ENCODE measurements around the gene TIA1.
"Not testable (repeated sequence)": the region's sequence is repeated elsewhere in the genome, so short reads cannot be mapped to it uniquely, and the experiment has no call there.

The TIA1 gene

GRCh38 chr2:70214953-70215549 lies 33.4 kb downstream of the TIA1 start:
- peak; percentile 59 for DNase-seq (ENCODE audit: low read depth)

GRCh38 chr2:70214365-70214764 lies 34.1 kb downstream of the TIA1 start:
- no peak for DNase-seq (ENCODE audit: low read depth)

GRCh38 chr2:70212298-70212932 lies 36.0 kb downstream of the TIA1 start:
- no peak for DNase-seq (ENCODE audit: low read depth)

DNA sequence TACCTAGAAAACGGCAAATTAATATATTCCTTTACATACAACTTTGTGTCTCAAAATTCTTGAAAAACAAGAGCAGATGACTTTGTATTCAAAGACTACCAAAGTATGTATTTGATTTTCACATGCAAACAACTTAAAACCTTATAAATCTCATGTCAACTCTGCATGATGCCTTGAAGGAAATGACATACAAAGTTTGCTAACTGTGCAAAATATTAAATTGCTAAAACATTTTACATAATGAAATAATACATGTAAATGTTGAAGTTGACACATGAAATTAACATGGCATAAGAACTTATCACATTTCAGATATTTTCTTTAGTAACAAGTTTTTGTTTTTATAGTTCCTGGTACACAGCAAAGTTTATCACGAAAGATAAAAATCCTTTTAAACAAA lies 36.8 kb downstream of the TIA1 start:
- no peak for DNase-seq (ENCODE audit: low read depth)

GRCh38 chr2:70204452-70204851 lies 44.0 kb downstream of the TIA1 start:
- no peak for DNase-seq (ENCODE audit: low read depth)

DNA sequence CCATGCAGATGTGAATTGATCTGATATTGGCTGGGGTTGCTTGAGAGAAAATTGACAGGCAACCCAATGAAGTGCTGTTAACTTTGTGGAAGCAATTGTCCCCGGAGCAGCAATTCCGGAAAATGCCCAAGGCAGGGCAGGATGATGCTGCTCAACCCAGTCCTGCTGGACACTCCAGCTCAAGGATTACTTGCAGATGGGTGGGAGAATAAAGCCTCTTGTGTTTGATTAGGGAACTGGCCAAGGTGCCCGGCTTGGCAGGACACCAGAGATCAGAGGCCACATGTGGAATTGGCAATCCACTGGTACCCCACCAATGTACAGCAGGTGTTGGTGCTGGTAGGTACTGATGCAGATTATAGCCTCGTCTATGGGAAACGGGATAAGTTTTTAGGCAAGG lies 45.3 kb downstream of the TIA1 start:
- no peak for DNase-seq (ENCODE audit: low read depth)

GRCh38 chr2:70202236-70202806 lies 46.1 kb downstream of the TIA1 start:
- no peak for DNase-seq (ENCODE audit: low read depth)

DNA sequence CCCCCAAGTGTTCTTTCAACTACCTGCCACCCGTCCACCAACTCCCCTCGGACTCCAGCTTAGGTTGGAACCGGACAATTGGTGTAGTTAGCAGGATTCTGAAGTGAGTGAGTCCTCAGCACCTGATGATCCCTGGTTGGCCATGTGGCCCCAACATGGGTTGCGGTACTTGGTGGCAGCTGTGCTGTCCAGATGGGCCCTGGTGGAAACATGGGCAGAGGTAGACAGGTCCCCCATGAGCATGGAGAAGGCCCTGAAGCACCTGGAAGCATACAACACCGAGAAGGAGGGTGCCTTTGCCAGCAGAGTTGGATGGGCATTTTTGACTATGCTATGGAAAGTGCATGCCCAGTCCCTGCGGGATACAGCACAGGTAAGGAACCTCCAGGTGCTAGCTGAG lies 46.6 kb downstream of the TIA1 start:
- DNase-seq (ENCODE audit: low read depth) = no peak

DNA sequence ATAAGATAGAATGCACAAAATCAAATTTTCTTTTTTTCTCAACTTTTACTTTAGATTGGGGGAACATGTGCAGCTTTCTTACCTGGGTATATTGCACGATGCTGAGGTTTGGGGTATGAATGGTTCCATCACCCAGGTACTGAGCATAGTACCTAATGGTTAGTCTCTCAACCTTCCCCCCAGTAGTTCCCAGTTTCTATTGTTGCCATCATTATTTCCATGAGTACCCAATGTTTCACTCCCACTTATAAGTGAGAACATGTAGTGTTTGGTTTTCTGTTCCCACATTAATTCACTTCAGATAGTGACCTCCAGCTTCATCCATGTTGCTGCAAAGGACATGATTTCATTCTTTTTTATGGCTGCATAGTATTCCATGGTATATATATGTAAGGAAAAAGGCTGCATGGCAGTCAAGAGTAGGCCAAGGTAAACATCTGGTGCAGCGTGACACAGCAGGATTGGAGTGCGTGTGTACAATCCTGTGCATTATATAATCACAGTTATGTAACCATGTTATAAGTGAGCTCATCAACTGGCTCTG lies 47.1 kb downstream of the TIA1 start:
- no peak for DNase-seq (ENCODE audit: low read depth)

DNA sequence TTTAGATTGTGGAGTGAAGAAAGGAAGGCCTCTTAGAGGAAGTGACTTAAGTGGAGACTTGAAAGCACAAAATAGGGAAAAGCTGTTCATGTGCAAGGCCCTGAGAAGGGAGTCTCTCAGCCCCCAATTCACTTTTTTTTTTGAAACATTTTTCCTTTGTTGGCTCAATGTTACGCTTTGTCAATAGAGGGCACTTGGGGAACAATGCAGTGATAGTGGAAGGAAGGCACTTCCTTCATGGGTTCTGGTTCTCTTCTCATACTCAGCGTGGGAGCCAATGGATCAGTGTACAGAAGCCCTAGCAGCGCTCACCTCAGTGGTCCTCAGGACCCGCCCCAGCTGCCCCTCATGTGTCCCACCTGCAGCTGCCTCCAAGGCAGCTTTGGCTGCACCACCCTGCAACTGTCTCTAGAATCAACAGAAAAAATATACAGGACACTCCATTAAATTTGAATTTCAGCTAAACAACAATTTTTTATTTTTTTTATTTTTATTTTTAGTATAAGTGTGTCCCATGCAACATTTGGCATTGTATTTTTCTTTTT lies 49.0 kb downstream of the TIA1 start:
- DNase-seq (ENCODE audit: low read depth) = no peak

- DNase-seq (ENCODE audit: low read depth) = no peak
These were observed 55.9 kb downstream of the TIA1 start for GRCh38 chr2:70192516-70192915.

DNA sequence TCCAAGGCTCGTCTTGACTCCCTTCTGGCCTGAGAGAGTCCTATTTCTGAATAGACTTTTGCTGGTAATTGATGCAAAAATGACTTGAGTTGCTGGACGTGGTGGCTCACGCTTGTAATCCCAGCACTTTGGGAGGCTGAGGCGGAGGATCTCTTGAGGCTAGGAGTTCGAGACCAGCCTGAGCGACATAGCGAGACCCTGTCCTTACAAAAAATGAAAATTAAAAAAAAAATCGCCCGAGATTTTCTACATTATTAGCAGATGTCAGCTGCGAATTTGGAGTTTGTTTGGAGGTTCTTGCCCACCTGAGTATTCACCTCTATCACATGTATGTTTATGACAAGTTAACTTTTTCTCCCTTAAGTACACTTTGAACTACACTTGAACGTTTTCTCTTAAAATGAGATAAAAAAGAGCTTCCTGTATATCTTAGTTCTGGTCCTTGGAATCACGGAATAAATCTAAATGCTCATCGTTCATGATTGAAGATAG lies 57.1 kb downstream of the TIA1 start:
- DNase-seq (ENCODE audit: low read depth) = no peak

GRCh38 chr2:70190418-70191243 lies 57.8 kb downstream of the TIA1 start, which contains the start of gene C2orf42:
Gene C2orf42, minus strand, starts transcription at chr2:70191019. Its CDS starts 9,034 bp downstream, at chr2:70181985.
- DNase-seq (ENCODE audit: low read depth) = peak; percentile 89

GRCh38 chr2:70188460-70188859 lies 60.0 kb downstream of the TIA1 start:
- no peak for DNase-seq (ENCODE audit: low read depth)

DNA sequence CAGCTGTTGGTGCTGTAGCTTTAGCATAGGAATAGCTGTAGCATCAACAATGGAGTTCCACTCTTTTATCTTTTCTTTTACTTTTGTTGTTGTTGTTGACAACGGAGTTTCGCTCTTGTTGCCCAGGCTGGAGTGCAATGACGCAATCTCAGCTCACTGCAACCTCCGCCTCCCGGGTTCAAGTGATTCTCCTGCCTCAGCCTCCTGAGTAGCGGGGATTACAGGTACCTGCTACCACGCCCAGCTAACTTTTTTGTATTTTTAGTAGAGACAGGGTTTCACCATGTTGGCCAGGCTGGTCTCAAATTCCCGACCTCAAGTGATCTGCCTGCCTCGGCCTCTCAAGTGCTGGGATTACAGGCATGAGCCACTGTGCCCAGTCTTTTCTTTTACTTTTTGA lies 61.3 kb downstream of the TIA1 start:
- DNase-seq (ENCODE audit: low read depth) = not testable (repeated sequence)

- no peak for DNase-seq (ENCODE audit: low read depth)
These were observed 65.7 kb downstream of the TIA1 start for GRCh38 chr2:70182689-70183088.

GRCh38 chr2:70181363-70181956 lies 67.0 kb downstream of the TIA1 start:
- DNase-seq (ENCODE audit: low read depth) = no peak

DNA sequence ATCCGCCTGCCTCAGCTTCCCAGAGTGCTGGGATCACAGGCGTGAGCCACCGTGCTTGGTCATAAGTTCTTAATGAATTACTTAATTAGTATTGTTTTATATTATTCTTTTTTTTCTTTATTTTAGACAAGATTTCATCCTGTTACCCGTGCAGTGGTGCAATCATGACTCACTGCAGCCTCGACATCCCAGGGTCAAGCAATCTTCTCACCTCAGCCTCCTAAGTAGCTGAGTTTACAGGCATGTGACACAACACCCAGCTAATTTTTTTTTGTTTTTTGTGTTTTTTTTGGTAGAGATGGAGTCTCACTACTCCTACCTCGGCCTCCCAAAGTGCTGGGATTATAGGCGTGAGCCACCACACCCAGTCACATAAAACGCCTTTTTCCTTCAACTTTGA lies 74.9 kb downstream of the TIA1 start:
- peak; percentile 10 for DNase-seq (ENCODE audit: low read depth)

DNA sequence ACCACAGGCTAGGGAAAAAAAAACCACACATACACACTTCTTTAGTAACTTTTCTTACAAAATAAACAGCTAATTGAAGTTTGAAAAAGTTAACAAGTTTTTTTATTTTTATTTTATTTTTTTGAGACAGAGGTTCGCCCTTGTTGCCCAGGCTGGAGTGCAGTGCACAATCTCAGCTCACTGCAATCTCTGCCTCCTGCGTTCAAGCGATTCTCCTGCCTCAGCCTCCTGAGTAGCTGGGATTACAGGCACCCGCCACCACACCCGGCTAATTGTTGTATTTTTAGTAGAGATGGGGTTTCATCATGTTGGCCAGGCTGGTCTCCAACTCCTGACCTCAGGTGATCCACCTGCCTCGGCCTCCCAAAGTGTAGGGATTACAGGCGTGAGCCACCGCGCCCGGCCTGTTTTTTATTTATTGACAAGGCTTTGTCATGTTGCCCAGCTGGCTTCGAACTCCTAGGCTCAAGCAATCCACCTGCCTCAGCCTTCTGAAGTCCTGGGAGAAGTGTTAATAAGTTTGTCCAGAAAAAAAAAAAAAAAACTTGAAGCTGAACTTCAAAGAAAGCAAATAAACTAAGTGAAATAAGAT lies 78.7 kb downstream of the TIA1 start:
- DNase-seq (ENCODE audit: low read depth) = not testable (repeated sequence)

GRCh38 chr2:70161069-70161534 lies 87.3 kb downstream of the TIA1 start:
- DNase-seq (ENCODE audit: low read depth) = no peak

DNA sequence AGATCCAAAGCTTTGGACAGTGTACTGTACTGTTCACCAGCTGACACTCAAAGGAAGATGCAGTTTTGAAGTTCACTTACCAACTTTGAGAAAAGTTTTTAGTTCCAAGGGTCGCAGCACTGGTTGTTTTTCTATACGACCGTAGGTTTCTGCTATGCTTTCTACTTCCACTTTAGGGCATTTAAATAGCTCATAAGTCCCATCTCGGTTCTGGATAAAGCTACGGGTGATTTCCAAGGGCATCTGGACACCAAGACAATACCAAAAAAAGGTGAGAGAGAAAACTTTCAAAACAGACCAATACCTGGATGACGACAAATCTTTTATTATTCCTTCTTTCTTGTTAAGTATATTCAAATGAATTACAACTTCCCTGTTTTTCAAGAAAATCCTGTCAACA lies 87.9 kb downstream of the TIA1 start:
- no peak for DNase-seq (ENCODE audit: low read depth)

Data from HS-5 (cell line).